H1 (cell line): ENCODE data around the gene PRR12. TPM values are rescaled to one million over a fixed set of nuclear protein-coding genes. Genes with fewer than 3 reads are reported as not detected.

Experiments
- CEBPB ChIP-seq: IDR thresholded peaks from 2 replicates; pipeline ENCODE4 v1.6.1; 2012; ENCODE audit warnings: low read depth, low read length
- CHD7 ChIP-seq: fragments of 300-600 bp; sonication (generic); IDR thresholded peaks from 2 replicates; pipeline ENCODE4 v1.7.1; 2012; ENCODE audit warnings: low read length, moderate library complexity, mild to moderate bottlenecking, inconsistent platforms; ENCODE audit not compliant: insufficient replicate concordance
- CTBP2 ChIP-seq: IDR thresholded peaks from 2 replicates; pipeline ENCODE4 v1.7.0; 2011; ENCODE audit warnings: borderline replicate concordance, mild to moderate bottlenecking, moderate library complexity, mixed read lengths, low read length; ENCODE audit not compliant: insufficient read depth, insufficient read length
- HDAC6 ChIP-seq: IDR thresholded peaks from one replicate; pipeline ENCODE4 v1.7.1; 2012; ENCODE audit warnings: low read depth, mild to moderate bottlenecking, inconsistent platforms, low read length, moderate library complexity
- JUND ChIP-seq: IDR thresholded peaks from 2 replicates; pipeline ENCODE4 v1.6.1; 2011; ENCODE audit warnings: mild to moderate bottlenecking, improper control_type of control experiment, low read length
- MAFK ChIP-seq: IDR thresholded peaks from 2 replicates; pipeline ENCODE4 v1.6.1; 2012; ENCODE audit warnings: low read depth, mild to moderate bottlenecking, improper control_type of control experiment, low read length
- NANOG ChIP-seq: IDR thresholded peaks from 2 replicates; pipeline ENCODE4 v1.6.1; 2011; ENCODE audit warnings: low read length, low read depth, mild to moderate bottlenecking, inconsistent platforms; ENCODE audit not compliant: insufficient read depth, poor library complexity, severe bottlenecking
- SP4 ChIP-seq: IDR thresholded peaks from 2 replicates; pipeline ENCODE4 v1.6.1; 2012; ENCODE audit warnings: low read length, inconsistent platforms
- polyA plus RNA-seq, 7 experiments: library from polyadenylated mRNA; depleted of rRNA in 3 of 7; stranded (reverse) in 5 of 7; unstranded in 2 of 7; fragments of >200 nt in 5 of 7; fragments of 200-250 nt in 2 of 7; gene quantifications; 1 replicate in 5 of 7; 2 replicates in 1 of 7; 4 replicates in 1 of 7; pipeline versions ENCODE4 v1.2.1 to v1.2.3, GENCODE V29; 2011 to 2013; ENCODE audit warnings: missing spikeins in 2 of 7, mixed read lengths in 2 of 7
- total RNA-seq: library from RNA; stranded (reverse); fragmentation: NEBNext Ultra II Directional; extraction: Animal tissue kit (Norgen Biotek cat#: 25700); gene quantifications from 2 replicates; pipeline ENCODE4 v1.2.1, GENCODE V29; 2021
- TF ChIP-seq, protein P1 (sequence below), 3 experiments: IDR thresholded peaks; 1 replicate in 2 of 3; 2 replicates in 1 of 3; pipeline versions ENCODE4 v1.5.1 to v1.6.1; 2011; ENCODE audit warnings: low read length in 3 of 3, mild to moderate bottlenecking in 3 of 3, inconsistent platforms in 2 of 3, low read depth in 1 of 3, moderate library complexity in 1 of 3; ENCODE audit not compliant: insufficient read depth in 1 of 3; ENCODE audit errors: control extremely low read depth in 1 of 3

The PRR12 gene
- total and polyA plus RNA-seq, 2 of the 8 experiments (the other 6 are each of a cell fraction or from before 2014, with no cell fraction given), result 2.5 to 59.4 TPM

DNA sequence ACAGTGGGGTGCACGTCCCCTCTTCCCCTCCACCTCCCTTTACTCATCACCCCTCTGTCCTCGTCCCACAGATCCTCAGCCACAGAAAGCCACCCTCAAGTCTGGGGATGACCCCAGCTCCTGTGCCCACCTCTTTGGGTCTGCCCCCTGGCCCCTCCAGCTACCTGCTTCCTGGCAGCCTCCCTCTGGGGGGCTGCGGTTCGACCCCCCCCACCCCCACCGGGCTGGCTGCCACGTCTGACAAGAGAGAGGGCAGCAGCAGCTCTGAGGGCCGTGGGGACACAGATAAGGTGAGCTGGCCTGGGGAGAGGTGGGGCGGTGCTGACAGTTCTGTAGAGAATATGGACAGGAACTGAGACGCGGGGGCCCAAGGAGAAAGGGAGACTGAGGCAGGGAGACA is 63.6 kb downstream of the PRR12 start (continued):
- TF ChIP-seq CHD7, result no peak
- no peak for TF ChIP-seq CEBPB
- no peak for TF ChIP-seq SP4
- no peak for TF ChIP-seq JUND
- no peak for TF ChIP-seq MAFK
- no peak for TF ChIP-seq CTBP2
- TF ChIP-seq, protein P1, sequence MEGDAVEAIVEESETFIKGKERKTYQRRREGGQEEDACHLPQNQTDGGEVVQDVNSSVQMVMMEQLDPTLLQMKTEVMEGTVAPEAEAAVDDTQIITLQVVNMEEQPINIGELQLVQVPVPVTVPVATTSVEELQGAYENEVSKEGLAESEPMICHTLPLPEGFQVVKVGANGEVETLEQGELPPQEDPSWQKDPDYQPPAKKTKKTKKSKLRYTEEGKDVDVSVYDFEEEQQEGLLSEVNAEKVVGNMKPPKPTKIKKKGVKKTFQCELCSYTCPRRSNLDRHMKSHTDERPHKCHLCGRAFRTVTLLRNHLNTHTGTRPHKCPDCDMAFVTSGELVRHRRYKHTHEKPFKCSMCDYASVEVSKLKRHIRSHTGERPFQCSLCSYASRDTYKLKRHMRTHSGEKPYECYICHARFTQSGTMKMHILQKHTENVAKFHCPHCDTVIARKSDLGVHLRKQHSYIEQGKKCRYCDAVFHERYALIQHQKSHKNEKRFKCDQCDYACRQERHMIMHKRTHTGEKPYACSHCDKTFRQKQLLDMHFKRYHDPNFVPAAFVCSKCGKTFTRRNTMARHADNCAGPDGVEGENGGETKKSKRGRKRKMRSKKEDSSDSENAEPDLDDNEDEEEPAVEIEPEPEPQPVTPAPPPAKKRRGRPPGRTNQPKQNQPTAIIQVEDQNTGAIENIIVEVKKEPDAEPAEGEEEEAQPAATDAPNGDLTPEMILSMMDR (IDR thresholded peaks at IDR 0.05; ENCODE audit: control extremely low read depth in 1 of 3, insufficient read depth in 1 of 3, low read depth in 1 of 3, low read length in 3 of 3), result no peak
- no peak for TF ChIP-seq NANOG
- TF ChIP-seq HDAC6, result no peak
